SK-N-SH (cell line): Measurements from ENCODE around the gene PCSK2. TPM values are rescaled to one million over a fixed set of nuclear protein-coding genes. Genes with fewer than 3 reads are reported as not detected.

Experiments
- CTCF ChIA-PET: fragments of 300-600, 350-600 bp; formaldehyde crosslinking; extraction: SDS; loops from one replicate; lab custom pipeline; 2021; lab: Yijun Ruan, JAX
- POLR2A ChIA-PET: fragments of 350-600 bp; sonication (Branson Sonifier 250); formaldehyde crosslinking; extraction: SDS; loops from one replicate; lab custom pipeline; 2020; ENCODE audit warnings: antibody characterized with exemption, inconsistent platforms; lab: Yijun Ruan, JAX
- DNase-seq: peaks from one replicate; pipeline ENCODE4 v3.0.0; 2012
- H2AFZ ChIP-seq: fragments of 200-600 bp; sonication (generic); 2 replicates; pipeline ENCODE4 v1.8.1; 2016; ENCODE audit warnings: antibody characterized with exemption, mild to moderate bottlenecking, low read depth
- H3F3A ChIP-seq: fragments of 200-600 bp; sonication (generic); replicated peaks from 2 replicates; pipeline ENCODE3; 2016; ENCODE audit warnings: antibody characterized with exemption, mild to moderate bottlenecking; ENCODE audit not compliant: insufficient read depth
- H3K27ac ChIP-seq, 2 experiments: fragments of 200-500 bp in 1 of 2; fragments of 200-600 bp in 1 of 2; sonication (Bioruptor generic) in 1 of 2; sonication (generic), shearing (Covaris generic) in 1 of 2; 2 replicates each; pipeline versions ENCODE4 v1.5.1 to v1.6.1; 2014 to 2016; ENCODE audit warnings: low read depth in 2 of 2, inconsistent platforms in 1 of 2, low read length in 1 of 2, mild to moderate bottlenecking in 1 of 2, mixed read lengths in 1 of 2
- H3K27me3 ChIP-seq: fragments of 200-600 bp; sonication (generic), shearing (Covaris generic); 2 replicates; pipeline ENCODE4 v1.6.1; 2016; ENCODE audit warnings: mixed run types; ENCODE audit not compliant: insufficient read depth
- H3K36me3 ChIP-seq, 2 experiments: fragments of 200-500 bp in 1 of 2; fragments of 200-600 bp in 1 of 2; sonication (Bioruptor generic) in 1 of 2; sonication (generic) in 1 of 2; replicated peaks in 1 of 2; 2 replicates each; pipeline versions ENCODE3 to v1.5.1; 2014 to 2016; ENCODE audit warnings: low read length in 1 of 2, mild to moderate bottlenecking in 1 of 2; ENCODE audit not compliant: insufficient read depth in 2 of 2, control insufficient read depth in 1 of 2
- H3K4me1 ChIP-seq, 2 experiments: fragments of 200-500 bp in 1 of 2; fragments of 200-600 bp in 1 of 2; sonication (Bioruptor generic) in 1 of 2; sonication (generic), shearing (Covaris generic) in 1 of 2; 2 replicates each; pipeline versions ENCODE4 v1.5.1 to v1.6.1; 2014 to 2016; ENCODE audit warnings: low read depth in 1 of 2, low read length in 1 of 2, mixed run types in 1 of 2; ENCODE audit not compliant: insufficient read depth in 2 of 2, control insufficient read depth in 1 of 2
- H3K4me2 ChIP-seq: fragments of 200-600 bp; sonication (generic), shearing (Covaris generic); 2 replicates; pipeline ENCODE4 v1.6.1; 2017; ENCODE audit warnings: mixed run types
- H3K4me3 ChIP-seq, 2 experiments: fragments of 200-500 bp in 1 of 2; fragments of 200-600 bp in 1 of 2; sonication (Bioruptor generic) in 1 of 2; sonication (generic), shearing (Covaris generic) in 1 of 2; 2 replicates each; pipeline versions ENCODE4 v1.5.1 to v1.8.1; 2014 to 2016; ENCODE audit warnings: low read depth in 2 of 2, inconsistent platforms in 1 of 2, low read length in 1 of 2, mild to moderate bottlenecking in 1 of 2, mixed read lengths in 1 of 2, moderate library complexity in 1 of 2
- H3K79me2 ChIP-seq: fragments of 200-600 bp; sonication (generic); 2 replicates; pipeline ENCODE4 v1.8.1; 2017; ENCODE audit warnings: mild to moderate bottlenecking; ENCODE audit not compliant: insufficient read depth
- H3K9ac ChIP-seq: fragments of 200-600 bp; sonication (generic); 2 replicates; pipeline ENCODE4 v1.6.1; 2017; ENCODE audit warnings: mixed run types
- H3K9me2 ChIP-seq: fragments of 200-600 bp; sonication (generic); 2 replicates; pipeline ENCODE4 v1.6.1; 2017; ENCODE audit warnings: mixed run types
- H3K9me3 ChIP-seq: fragments of 200-600 bp; sonication (generic); 2 replicates; pipeline ENCODE4 v1.6.1; 2017; ENCODE audit warnings: mixed run types, mild to moderate bottlenecking, moderate library complexity
- H4K20me1 ChIP-seq: fragments of 200-600 bp; sonication (generic); 2 replicates; pipeline ENCODE4 v1.6.1; 2017; ENCODE audit warnings: mild to moderate bottlenecking, mixed run types; ENCODE audit not compliant: insufficient read depth
- CHD2 ChIP-seq: fragments of 150-350 bp; IDR thresholded peaks from 2 replicates; pipeline ENCODE4 v1.6.1; 2018; ENCODE audit warnings: low read length; ENCODE audit not compliant: partially characterized antibody
- EP300 ChIP-seq, 2 experiments: IDR thresholded peaks; 2 replicates each; pipeline versions ENCODE4 v1.4.0 to v1.6.1; 2012; ENCODE audit warnings: borderline replicate concordance in 1 of 2, low read depth in 1 of 2, low read length in 1 of 2
- GATA2 ChIP-seq: sonication (generic); formaldehyde crosslinking; IDR thresholded peaks from 2 replicates; pipeline ENCODE4 v1.5.0; 2020; ENCODE audit warnings: mild to moderate bottlenecking, missing genetic modification reagents
- JUND ChIP-seq: IDR thresholded peaks from 2 replicates; pipeline ENCODE4 v1.4.0; 2012
- MEF2A ChIP-seq: IDR thresholded peaks from 2 replicates; pipeline ENCODE4 v1.4.0; 2012; ENCODE audit warnings: low read depth, borderline replicate concordance
- MXI1 ChIP-seq: IDR thresholded peaks from 2 replicates; pipeline ENCODE4 v1.6.1; 2012; ENCODE audit warnings: mild to moderate bottlenecking, low read depth, low read length, improper control_type of control experiment
- POLR2AphosphoS5 ChIP-seq: IDR thresholded peaks from 2 replicates; pipeline ENCODE4 v1.6.1; 2012; ENCODE audit warnings: low read depth, low read length
- RFX5 ChIP-seq: IDR thresholded peaks from 2 replicates; pipeline ENCODE4 v1.6.1; 2012; ENCODE audit warnings: mild to moderate bottlenecking, improper control_type of control experiment, low read length
- SMC3 ChIP-seq: IDR thresholded peaks from 2 replicates; pipeline ENCODE4 v1.6.1; 2012; ENCODE audit warnings: low read depth, low read length, improper control_type of control experiment
- TEAD4 ChIP-seq: IDR thresholded peaks from 2 replicates; pipeline ENCODE4 v1.4.0; 2012; ENCODE audit warnings: mild to moderate bottlenecking, borderline replicate concordance; ENCODE audit not compliant: insufficient read depth
- YY1 ChIP-seq: IDR thresholded peaks from 2 replicates; pipeline ENCODE4 v1.4.0; 2012; ENCODE audit warnings: low read depth, mild to moderate bottlenecking
- WGBS: methylation state at CpG from one replicate; pipeline ENCODE4 v1.1.6; 2017; ENCODE audit warnings: low lambda C conversion rate; 5-methylcytosine and 5-hydroxymethylcytosine counted together
- polyA plus RNA-seq, 3 experiments: library from polyadenylated mRNA; depleted of rRNA; stranded (reverse); fragments of >200 nt; gene quantifications; 2 replicates each; pipeline ENCODE4 v1.2.3, GENCODE V29; 2012
- TF ChIP-seq, protein P1 (sequence below): fragments of 150-350 bp; IDR thresholded peaks from 2 replicates; pipeline ENCODE4 v1.6.1; 2017; ENCODE audit warnings: antibody characterized with exemption, low read length, low read depth, borderline replicate concordance
- TF ChIP-seq, protein P2 (sequence below): IDR thresholded peaks from 2 replicates; pipeline ENCODE4 v1.4.0; 2012; ENCODE audit warnings: low read depth
- TF ChIP-seq, protein P3 (sequence below): fragments of 150-350 bp; IDR thresholded peaks from 2 replicates; pipeline ENCODE4 v1.6.1; 2016; ENCODE audit warnings: mild to moderate bottlenecking, low read depth, low read length
- TF ChIP-seq, protein P4 (sequence below): IDR thresholded peaks from 2 replicates; pipeline ENCODE4; 2012
- TF ChIP-seq, protein P5 (sequence below): IDR thresholded peaks from 2 replicates; pipeline ENCODE4 v1.4.0; 2012; ENCODE audit warnings: low read depth, borderline replicate concordance
- TF ChIP-seq, protein P6 (sequence below): fragments of 200-600 bp; sonication (generic); IDR thresholded peaks from 2 replicates; pipeline ENCODE4 v1.6.1; 2017; ENCODE audit warnings: antibody characterized with exemption, mild to moderate bottlenecking, moderate library complexity

The PCSK2 gene
- polyA plus RNA-seq, 1 of the 3 experiments (the other 2 are of a cell fraction), result not detected

DNA sequence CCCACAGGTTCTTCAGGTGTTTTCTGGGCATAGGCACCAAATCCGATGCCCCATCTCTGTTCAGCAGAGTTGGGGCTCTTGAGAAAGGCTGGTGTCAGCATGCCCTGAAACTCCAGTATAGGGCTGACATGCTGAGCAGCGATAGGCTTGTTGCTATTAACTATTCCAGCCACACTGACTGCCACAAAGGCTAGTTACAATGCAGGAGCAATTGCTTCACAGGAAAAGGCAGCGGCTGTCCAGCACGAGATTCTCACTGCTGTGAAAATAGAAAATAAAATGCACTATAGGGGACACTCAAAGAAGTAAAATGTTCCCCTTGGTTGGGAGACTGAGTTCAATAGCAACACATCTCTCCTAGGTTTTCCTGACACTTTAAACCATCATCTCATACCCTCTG, 191.9 kb downstream of the PCSK2 start:
- POLR2A ChIA-PET, result no interaction called here
- H3K27ac ChIP-seq, result no peak overlapping the region
- TF ChIP-seq POLR2AphosphoS5 (no peak), GATA2 (CRISPR knock-in tag) (no peak), YY1 (no peak), JUND (no peak), MXI1 (no peak), CHD2 (no peak), TEAD4 (no peak), MEF2A (no peak), RFX5 (no peak), EP300 (IDR thresholded peaks at IDR 0.05; ENCODE audit: borderline replicate concordance in 1 of 2, low read depth in 1 of 2, low read length in 1 of 2) (no peak), SMC3 (no peak)
- TF ChIP-seq, protein P1, sequence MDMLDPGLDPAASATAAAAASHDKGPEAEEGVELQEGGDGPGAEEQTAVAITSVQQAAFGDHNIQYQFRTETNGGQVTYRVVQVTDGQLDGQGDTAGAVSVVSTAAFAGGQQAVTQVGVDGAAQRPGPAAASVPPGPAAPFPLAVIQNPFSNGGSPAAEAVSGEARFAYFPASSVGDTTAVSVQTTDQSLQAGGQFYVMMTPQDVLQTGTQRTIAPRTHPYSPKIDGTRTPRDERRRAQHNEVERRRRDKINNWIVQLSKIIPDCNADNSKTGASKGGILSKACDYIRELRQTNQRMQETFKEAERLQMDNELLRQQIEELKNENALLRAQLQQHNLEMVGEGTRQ, result no peak
- TF ChIP-seq, protein P2, sequence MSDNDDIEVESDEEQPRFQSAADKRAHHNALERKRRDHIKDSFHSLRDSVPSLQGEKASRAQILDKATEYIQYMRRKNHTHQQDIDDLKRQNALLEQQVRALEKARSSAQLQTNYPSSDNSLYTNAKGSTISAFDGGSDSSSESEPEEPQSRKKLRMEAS, result no peak
- TF ChIP-seq, protein P3, sequence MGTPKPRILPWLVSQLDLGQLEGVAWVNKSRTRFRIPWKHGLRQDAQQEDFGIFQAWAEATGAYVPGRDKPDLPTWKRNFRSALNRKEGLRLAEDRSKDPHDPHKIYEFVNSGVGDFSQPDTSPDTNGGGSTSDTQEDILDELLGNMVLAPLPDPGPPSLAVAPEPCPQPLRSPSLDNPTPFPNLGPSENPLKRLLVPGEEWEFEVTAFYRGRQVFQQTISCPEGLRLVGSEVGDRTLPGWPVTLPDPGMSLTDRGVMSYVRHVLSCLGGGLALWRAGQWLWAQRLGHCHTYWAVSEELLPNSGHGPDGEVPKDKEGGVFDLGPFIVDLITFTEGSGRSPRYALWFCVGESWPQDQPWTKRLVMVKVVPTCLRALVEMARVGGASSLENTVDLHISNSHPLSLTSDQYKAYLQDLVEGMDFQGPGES, result no peak
- TF ChIP-seq, protein P4, sequence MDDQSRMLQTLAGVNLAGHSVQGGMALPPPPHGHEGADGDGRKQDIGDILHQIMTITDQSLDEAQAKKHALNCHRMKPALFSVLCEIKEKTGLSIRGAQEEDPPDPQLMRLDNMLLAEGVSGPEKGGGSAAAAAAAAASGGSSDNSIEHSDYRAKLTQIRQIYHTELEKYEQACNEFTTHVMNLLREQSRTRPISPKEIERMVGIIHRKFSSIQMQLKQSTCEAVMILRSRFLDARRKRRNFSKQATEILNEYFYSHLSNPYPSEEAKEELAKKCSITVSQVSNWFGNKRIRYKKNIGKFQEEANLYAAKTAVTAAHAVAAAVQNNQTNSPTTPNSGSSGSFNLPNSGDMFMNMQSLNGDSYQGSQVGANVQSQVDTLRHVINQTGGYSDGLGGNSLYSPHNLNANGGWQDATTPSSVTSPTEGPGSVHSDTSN, result no peak
- TF ChIP-seq, protein P5, sequence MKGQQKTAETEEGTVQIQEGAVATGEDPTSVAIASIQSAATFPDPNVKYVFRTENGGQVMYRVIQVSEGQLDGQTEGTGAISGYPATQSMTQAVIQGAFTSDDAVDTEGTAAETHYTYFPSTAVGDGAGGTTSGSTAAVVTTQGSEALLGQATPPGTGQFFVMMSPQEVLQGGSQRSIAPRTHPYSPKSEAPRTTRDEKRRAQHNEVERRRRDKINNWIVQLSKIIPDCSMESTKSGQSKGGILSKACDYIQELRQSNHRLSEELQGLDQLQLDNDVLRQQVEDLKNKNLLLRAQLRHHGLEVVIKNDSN, result no peak
- TF ChIP-seq, protein P6, sequence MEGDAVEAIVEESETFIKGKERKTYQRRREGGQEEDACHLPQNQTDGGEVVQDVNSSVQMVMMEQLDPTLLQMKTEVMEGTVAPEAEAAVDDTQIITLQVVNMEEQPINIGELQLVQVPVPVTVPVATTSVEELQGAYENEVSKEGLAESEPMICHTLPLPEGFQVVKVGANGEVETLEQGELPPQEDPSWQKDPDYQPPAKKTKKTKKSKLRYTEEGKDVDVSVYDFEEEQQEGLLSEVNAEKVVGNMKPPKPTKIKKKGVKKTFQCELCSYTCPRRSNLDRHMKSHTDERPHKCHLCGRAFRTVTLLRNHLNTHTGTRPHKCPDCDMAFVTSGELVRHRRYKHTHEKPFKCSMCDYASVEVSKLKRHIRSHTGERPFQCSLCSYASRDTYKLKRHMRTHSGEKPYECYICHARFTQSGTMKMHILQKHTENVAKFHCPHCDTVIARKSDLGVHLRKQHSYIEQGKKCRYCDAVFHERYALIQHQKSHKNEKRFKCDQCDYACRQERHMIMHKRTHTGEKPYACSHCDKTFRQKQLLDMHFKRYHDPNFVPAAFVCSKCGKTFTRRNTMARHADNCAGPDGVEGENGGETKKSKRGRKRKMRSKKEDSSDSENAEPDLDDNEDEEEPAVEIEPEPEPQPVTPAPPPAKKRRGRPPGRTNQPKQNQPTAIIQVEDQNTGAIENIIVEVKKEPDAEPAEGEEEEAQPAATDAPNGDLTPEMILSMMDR, result no peak
- TF ChIP-seq, all 33 proteins: peak for 0
- Histone ChIP-seq H3K9ac (no peak overlapping the region), H3K27me3 (no peaks in the 10 kb centered on the region), H3K9me3 (no peaks in the 10 kb centered on the region), H3K36me3 (no peaks in the 10 kb centered on the region), H3K9me2 (no peaks in the 10 kb centered on the region), H2AFZ (no peak overlapping the region), H3K4me3 (no peak overlapping the region), H3K4me2 (no peak overlapping the region), H3F3A (no peaks in the 10 kb centered on the region), H3K79me2 (no peaks in the 10 kb centered on the region), H4K20me1 (no peaks in the 10 kb centered on the region), H3K4me1 (no peaks in the 10 kb centered on the region)
- CTCF ChIA-PET, result interaction anchor here (4.9 to 6.0 kb wide), 2 partner anchors 13 to 616 kb away, joined by 33 to 41 read pairs; no protein-coding TSS in a partner anchor
- no peak for DNase-seq
- 13% methylated on average over 3 of the region's 4 CpGs for WGBS
